ENCODE data around the gene KRT38.
A peak's percentile ranks its signal among the peaks of the same experiment; 100 is the strongest.
"Not testable (repeated sequence)": the region's sequence is repeated elsewhere in the genome, so short reads cannot be mapped to it uniquely, and the experiment has no call there.

Gene KRT38

DNA sequence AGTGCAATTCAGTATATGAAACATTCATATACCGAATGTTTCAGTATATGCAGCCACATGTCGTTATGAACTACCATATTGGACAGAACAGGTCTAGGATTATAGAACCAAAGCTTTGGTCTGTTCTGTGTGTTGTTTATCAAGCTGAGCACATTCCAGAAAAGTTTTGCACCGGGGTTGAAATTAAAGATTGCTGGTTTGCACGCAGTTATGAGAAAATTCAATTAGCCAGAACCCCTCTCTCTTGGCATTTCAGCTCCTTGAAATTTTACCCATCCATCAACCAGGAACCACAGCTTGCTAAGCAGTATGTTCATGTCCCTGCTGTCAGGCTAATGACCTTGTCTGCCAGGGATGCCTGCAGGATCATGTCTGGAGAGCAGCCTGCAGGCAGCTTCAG is 16.9 kb upstream of the KRT38 start:
- peak; percentile 84 for DNase-seq

DNA sequence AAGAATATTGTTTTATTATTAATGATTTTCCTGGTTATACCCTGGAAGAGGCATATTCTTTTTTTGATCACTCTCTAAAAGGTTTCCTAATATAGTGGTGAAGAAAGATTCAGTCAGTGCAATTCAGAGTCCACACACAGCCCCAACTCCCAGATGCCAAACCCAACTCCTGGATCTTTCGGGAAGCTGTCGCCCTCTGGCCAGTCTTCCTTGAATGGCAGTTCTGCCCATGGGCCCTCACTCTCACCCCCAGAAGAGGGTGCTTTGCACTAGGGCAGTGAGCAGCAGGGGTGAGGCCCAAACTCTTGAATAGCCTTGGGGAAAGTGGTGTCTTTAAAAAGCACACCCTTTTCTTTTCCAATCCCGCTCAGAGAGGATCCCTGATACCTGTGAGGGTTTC is 15.4 kb upstream of the KRT38 start:
- DNase-seq: no peak

DNA sequence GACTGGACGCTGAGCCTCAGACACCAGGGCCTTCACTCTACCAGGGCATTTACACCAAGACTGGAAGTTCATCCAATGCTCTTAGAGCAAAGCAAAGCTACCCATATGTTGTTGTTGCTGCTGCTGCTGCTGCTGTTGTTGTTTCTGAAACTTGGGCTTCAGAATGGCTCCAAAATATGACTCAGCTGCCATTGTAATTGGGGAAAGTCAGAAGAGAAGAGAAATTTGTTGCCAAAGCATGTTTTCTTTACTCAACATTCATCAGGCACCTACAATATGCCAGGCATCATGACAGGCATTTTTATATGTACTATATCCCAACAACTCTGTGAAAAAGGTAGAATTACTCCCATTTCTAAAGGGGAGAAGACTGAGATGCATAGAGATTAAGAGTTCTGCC is 14.5 kb upstream of the KRT38 start:
- DNase-seq: no peak

DNA sequence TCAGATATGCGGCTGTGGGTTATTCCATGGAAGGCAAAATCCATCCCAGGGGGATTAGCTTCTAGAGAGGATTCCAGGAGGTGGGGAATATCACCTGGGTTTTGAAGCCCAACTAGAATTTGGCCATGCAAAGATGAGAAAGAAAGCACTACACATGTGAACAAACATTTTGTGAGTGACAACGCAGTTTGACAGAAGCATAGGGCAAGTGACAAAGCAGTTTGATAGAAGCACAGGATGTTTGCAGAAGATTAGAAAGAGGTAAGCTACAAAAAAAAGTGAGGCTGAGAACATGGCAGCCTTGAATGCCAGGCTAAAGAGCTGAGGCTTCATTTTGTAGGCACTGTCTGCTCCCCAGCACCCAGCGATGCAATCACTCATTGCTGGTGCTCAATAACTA is 12.3 kb upstream of the KRT38 start:
- DNase-seq: no peak

DNA sequence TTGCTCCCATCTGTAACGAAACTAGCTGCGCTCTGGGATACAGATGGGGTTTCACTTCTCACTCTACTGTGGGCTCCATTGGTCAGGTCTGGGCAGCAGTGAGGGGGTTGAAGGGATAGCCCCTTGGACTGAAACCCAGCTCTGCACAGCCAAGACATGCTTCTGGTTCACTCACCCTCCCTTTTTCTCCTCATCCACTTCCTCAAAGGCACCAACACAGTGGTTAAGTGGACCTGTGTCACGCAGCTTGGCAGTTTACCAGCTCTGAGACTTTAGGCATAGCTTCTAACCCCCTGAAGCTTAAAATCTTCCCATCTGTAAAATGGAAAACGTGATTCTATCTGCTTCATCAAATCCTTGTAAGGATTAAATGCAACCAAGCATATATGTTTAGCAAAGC is 11.5 kb upstream of the KRT38 start:
- no peak for DNase-seq

DNA sequence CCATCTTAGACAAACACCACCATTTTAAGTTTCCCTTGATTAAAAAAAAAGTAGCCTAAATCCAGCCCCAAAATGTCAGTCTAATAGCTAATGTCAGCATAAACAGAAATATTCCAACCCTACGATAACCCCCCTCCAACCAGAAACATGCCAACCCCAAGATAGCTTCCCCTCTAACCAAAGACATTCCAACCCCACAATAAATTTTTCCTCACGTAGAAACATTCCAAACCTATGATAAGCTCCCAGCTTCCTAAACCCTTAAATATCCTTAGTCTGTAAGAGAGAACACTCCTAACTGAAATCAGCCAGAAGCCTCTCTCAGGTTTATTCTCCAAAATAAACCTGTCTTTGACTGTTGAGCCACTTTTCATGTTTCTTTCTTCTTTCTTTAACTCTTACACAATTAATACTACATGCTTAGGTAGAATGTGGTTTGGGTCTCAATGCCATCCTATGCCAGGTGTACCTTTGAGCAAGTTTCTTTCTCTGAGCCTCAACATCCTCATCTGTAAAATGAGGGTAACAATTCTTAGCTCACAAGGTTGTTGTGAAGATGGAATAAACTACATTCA is 10.5 kb upstream of the KRT38 start:
- DNase-seq: no peak

DNA sequence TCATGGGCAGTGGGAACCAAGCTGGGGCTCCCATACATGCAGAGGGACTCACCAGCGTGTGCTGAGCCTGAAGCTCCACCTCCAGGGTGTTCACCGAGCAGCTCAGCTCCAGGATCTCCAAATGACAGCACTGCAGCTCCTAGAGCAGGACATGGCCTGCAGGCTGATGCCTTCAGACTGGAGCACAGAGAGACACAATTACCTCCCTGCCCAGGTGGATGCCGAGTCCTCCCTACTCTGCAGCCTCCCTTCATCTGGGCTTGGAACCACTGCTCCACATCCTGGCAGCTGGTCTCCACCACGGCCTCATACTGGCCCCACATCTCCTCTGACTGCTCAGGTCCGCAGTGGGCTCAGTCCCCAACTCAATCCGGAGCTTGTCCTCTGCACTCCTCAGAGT is 8.2 kb upstream of the KRT38 start:
- DNase-seq: no peak

DNA sequence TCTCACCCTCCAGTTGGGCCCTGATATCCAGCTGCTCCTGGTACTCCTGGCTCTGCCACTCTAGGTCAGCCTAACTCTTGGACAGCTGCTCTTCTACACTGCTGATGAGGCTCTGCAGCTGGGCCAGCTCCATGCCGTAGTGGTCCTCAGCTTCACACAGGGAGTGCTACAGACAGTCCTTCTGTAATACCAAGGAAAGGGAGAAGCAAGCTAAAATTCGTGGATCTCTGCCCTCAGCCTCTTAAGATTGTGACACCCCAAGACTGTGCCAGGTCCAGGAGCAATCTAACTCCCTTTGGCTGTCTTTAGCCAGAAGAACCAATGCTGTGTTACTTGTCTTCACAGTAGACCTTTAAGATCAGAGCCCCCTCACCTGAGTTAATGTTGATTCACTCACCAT is 7.7 kb upstream of the KRT38 start:
- no peak for DNase-seq

DNA sequence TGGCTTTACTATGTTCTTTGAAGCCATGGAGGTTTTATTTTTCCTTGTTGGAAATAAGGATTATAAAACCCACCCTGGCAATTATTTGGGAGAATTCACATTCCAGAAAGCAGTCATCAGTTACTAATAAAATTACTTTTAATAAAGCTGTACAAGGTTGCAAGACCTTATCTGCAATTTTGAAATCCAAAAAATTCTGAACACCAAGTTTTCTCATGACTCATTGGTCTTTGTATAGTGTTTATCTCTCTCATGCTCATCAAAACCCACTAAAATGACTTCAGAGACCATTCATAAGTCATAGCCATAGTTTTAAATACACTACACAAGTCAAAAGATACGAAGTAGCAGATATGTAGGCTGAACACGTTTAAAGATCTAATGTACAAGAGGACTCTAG is 6.0 kb upstream of the KRT38 start:
- DNase-seq: no peak

DNA sequence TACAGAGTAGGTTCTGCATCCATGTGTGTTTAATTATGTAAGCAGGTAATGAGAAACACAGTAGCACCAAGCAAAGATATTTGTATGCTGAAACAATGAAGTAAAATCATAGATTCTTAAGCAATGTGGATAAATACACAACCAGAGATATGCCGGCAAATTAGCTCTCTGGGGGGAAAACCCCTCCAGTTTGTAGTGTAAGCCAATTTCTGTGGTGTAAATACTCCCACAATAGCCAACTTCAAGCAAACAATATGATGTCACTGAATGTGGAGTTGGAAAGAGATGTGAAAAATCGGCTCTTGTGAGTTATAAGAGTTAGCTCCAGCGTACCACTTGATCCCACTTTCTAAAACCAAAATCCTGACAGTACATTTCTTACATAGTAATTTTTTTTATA is 3.9 kb upstream of the KRT38 start:
- DNase-seq: no peak

DNA sequence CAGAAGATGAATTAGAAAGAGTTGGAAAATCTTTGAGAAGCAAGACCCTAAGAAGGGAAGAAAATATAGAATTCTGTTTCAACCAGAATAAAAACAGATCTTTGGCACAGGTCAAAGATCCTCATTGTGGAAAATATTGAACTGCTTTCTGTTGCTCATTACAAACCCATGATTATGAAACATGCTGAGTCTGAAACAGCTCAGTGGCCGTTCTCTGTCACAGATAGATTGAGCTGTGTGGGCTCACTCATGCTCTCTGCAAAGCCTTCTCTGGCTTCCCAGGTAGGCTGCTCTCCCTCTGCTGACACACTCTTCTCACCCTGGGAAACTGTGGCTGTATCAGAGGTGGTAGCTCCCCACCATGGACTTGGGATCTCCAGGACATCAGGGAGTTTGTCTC is 3.4 kb upstream of the KRT38 start:
- DNase-seq: no peak

DNA sequence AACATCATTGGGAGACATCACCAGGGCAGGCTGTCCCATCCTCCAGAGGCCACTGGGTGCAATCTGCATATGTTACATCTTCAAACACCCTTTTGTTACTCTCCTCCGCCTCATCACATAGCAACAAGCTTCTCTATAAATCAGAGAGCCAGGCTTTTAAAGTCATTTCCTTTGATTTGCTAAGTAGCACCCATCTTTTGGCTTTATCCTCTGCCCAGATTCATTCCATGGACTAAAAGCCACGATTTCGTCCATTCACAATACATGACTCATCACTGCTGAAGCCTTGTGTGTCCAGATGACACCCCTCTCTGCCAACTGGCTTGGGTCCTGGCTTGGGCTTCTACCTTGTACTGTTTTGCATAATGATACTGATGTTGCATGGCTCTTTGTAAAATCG is 2.0 kb upstream of the KRT38 start:
- DNase-seq: no peak

DNA sequence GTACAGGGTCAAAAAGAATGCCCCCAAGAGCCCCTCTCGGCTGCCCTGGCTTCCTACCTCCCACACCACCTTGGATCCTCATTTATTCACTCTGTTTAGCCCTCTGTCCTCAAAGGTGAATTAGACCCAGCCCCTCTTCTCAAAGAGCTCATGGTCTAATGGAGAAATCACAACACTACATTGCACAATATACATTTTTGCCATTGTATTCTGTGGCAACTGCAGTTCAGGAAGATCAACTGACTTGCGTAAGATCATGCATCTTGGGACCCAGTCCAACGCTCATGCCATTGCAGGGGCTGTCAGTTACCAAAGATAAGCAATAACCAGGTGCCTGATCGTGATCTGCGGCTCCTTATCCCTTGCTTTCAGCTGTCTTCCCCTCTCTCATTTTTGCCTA is 1.4 kb downstream of the KRT38 start:
- no peak for DNase-seq

DNA sequence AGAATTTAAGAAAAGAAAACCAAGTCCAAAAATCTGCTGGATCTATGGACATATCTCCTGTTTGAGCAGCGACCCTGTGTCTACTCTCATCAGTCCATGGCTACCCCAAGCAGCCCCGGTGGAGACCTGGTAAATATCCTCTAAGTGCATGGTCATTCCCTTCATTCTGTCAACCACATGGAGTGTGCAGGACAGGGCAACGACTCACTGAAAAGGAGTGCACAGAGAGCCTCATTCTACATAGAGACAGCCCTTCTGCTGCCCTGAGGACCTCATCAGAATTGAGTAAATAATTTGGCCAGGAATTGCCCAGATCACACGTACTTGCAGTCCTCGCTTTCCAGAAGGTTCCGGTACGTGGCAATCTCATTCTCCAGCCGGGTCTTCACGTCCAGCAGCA is 3.0 kb downstream of the KRT38 start:
- no peak for DNase-seq

DNA sequence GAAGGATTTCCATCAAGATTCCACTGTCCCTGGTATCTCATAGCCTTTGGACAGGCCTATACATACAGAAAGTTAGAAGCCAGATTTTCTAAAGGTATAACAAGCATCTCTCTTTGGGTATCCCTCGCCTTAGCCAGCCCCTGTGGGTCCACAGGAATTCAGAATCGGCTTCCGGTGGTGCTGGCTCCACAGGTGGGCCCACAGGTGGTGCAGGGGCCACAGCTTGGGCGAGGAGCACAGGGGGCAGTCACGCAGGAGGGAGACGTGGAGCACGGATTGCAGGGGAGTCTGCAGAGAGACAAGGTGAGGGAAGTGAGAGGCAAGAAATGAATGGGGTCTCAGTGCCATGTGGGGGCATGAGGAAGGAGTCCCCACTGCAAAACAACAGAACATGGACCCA is 3.5 kb downstream of the KRT38 start:
- DNase-seq: no peak

DNA sequence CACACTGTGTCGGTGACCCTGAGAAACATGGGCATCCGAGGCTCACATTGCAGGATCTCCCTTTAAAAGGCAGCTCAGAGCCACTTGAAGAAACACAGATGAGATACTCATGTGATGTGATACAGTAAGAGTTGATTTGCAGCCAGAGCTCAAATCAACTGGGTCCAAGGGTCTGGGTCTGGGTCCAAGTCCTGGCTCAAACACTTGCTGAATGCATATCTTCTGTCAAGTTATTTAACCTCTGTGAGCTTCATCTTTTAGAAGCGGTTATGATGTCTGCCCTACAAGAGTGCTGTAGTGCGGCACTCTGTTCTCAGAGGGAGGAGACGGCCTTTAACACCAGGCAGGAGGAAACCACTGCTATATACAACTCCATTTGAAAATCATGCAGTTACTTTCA is 6.4 kb downstream of the KRT38 start:
- no peak for DNase-seq

DNA sequence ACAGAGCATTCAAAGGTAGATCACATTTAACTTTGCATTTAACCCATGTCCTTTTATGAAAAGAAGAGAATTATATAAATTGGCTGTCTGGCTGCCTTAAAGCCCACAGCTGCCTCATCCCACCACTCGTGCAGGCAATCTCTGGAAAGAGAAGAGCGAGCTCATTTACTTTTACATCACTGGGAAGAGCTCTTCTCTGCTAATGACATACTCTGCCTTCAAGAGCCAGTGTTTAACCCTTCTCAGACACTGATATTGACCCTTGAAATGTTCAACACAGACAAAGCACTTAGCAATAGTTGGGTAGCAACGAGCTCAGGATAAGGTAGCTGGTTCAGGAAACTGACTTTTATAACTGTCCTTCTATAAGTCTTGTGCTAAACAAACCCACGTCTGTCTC is 6.8 kb downstream of the KRT38 start:
- DNase-seq: peak; percentile 90

DNA sequence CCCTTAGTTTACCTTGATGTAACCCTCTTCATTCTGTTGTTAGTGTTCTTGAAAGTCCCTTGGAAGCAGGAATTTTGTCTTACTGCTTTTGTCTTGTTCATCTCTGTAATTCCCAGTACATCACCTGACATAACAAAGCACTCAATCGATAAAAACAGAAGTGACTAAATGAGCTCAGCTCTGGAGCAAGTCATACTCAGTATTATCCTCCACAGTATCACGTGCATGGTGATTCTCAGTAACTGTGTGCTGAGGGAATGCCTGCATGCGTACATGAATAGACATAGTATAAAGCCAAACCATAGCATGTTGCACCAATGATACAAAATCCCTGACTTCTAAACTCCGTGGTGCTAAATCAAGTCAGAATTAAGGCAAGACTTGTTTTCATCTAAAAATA is 7.2 kb downstream of the KRT38 start:
- DNase-seq: peak; percentile 61

DNA sequence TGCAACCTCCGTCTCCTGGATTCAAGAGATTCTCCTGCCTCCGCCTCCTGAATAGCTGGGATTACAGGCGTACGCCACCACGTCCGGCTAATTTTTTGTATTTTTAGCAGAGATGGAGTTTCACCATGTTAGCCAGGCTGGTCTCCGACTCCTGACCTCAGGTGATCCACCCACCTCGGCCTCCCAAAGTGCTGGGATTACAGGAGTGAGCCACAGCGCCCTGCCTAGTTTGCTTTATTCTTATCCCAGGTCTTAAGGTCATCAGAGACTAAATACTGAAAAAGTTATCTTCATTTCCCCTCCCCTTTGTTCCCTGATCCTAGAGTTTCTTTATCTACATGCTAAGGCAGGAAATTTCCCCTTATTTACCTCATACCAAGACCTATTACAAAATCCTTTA is 10.4 kb downstream of the KRT38 start:
- DNase-seq: not testable (repeated sequence)

DNA sequence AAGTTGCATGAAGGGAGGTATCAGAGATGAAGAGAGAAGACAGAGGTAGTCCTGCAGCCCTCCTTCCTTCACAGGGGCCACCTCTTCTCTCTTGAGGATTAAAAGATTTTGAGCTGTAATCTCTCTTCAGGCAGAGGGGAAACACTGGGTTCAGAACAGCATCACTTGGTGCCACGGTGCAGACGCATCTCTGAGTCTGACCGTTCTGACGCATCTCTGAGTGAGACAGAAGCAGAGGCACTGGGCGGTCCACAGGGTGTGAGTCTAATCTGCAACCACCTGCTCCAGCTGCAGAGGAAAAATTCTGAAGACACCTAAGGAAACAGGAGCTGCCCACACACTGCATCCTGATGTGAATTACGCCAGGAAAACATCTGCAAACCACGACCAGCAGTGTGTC is 11.1 kb downstream of the KRT38 start:
- no peak for DNase-seq

DNA sequence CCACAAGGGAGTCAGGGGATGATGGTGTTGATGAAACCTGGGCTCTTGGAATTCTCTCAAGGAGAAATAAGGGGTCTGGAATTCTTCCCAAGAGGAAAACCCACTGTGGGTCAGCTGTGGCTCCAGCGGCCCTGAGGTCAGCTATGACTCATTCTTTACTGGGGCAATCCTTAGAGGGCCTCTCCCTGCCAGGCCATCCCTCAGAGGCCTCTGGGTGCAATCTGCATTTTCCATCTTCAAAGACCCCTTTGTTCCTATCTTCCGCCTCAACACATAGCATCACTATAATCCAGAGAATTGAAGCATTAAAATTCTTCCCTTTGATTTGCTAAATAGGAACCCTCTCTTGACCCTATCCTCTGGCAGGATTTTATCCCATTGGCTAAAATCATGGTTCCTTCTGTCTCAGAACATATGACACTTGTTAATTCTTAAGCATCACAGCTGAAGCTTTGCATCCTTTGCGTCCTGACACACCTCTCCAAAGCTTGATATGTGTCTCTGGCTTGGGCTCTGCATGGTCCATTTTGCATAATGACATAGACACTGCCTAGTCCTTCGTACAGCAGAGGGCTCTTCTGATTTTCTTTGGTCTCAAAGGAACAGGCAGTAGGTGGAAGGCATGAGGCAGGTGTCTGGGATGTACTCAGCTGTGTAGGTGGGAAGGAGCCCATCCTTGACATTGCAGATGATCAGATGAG is 12.0 kb downstream of the KRT38 start:
- DNase-seq: no peak

DNA sequence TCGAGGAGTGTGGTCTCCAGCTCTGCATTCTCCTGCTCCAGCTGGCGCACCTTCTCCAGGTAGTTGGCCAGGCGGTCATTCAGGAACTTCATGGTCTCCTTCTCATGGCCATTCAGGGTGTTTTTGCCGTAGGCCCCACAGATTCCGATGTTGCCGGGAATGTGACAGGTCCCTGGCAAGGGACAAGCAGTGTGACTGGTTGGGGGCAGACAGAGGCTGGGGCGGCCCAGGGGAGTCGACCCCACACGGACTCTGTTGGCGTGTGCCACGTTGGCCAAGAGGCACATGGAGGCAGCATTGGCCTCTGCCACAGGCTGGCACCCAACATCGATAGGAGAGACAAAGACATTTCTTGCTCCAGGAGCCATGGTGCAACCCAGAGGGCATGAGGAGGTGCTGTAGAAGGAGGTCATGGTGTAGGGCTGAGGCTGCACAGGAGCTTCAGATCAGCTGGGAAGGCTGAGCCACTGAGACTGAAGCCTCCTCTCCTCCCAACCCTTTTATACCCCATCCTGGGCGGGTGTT is 16.6 kb downstream of the KRT38 start, which contains the start of gene KRT37:
Gene KRT37, minus strand, starts transcription at position 475 of the 525 bp plus-strand sequence. Its CDS starts 62 bp downstream, at position 413.
- no peak for DNase-seq

DNA sequence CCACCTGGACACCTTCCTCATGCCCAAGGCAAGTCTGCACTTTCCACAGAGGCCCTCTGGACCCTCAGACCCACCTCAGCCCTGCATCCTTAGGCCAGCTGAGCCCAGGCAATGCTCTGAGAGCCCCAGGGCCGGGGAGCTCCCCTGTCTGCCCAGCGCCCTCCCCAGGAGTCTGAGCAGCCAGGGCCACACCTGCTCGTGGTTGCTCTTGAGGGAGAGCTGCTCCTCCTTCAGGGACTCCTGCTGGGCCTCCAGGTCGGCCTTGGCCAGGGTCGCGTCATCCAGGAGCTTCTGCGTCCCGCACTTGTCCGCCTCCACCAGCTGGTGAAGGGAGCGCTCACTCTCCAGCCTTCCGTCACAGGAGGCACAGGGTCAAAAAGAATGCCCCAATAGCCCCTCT is 18.2 kb downstream of the KRT38 start:
- DNase-seq: not testable (repeated sequence)

DNA sequence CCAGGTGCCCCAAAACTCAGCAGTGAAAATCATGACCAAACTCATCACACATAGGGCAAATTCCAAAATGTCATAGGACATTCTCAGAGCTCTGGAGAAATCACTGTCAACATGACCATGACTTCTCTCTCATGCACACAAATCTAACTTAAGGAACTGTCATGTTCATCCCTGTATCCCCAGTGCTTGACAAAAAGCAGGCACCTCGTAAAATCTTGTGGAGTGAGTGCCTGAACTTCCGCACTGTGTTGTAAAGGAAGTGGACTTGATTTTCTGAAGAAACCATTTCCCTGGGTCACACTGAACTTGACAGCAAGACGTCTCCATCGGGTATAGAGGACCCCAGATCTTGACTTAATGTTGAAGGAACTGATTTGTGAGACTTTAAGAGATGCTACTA is 19.2 kb downstream of the KRT38 start:
- no peak for DNase-seq

DNA sequence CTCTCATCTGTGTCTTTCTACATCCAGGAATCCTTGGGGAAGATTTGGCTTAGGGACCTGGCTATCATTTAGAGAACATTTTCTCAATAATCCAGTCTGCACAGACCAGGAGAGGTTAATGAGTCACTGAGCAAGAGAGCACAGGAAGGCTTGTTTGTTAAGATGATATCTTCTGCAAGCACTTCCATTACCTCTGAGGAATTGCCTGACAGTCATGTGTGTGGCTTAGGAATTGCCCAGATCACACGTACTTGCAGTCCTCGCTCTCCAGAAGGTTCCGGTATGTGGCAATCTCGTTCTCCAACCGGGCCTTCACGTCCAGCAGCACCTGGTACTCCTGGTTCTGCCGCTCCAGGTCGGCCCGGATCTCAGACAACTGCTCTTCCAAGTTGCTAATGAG is 19.7 kb downstream of the KRT38 start:
- DNase-seq: no peak
